ENCODE measurements around the gene DLG3.
A peak's percentile ranks its signal among the peaks of the same experiment; 100 is the strongest.

Gene DLG3

GRCh38 chrX:70437921-70438665 is 6.5 kb upstream of the DLG3 start:
- no peak for DNase-seq

DNA sequence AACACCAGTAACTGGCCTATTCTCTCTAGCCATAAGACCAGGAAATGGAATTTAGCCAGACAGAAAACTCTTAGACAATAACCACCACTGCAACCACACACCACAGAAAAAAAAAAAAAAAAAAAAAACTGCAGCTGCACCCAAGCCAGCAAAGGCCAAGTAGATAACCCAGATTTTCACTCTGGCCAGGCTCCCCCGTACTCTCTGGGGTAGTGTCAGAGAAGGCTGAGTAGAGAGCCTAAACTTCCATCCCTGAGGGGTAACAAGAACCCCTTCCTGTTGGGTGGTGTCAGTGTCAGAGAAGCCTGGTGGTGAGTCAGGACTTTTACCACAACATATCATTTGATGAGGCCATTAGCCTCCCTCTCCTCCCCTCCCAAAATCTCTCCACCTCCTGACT is 5.6 kb upstream of the DLG3 start:
- no peak for DNase-seq

DNA sequence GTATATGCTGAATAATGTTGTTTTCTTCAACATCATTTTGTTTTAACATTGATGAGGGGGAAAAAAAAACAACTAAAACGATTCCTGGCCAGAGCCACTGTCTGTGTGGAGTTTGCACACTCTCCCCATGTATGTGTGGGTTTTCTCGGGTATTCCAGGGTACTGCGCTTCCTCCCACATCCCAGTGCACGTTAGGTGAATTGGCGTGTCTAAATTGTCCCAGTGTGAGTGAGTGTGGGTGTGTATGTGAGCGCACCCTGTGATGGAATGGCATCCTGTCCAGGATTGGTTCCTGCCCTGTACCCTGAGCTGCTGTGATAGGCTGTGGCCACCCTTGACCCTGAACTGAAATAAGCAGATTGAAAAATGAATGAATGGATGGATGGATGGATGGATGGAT is 2.4 kb upstream of the DLG3 start:
- DNase-seq = no peak

- no peak for DNase-seq
These were observed 466 bp downstream of the DLG3 start for GRCh38 chrX:70444946-70445656.

DNA sequence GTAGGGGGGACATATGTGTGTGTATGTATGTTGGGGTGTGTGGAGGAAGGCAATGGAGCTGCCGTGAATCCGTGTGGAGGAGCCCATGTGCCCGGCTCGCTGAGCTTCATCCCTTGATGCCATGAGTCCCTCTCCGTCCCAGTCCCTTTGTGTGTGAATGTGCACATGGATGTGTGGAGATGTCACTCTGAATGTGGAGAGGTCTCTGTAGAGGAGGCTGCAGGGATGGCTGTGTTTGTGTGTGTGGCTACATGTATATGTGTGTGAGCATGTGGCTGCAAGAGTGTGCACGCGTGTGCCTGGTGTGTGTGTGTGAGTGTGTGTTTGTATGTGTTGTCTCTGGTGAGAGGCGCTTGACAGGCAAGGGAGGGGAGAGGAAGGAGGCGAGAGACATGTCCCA is 1.3 kb downstream of the DLG3 start:
- no peak for DNase-seq

DNA sequence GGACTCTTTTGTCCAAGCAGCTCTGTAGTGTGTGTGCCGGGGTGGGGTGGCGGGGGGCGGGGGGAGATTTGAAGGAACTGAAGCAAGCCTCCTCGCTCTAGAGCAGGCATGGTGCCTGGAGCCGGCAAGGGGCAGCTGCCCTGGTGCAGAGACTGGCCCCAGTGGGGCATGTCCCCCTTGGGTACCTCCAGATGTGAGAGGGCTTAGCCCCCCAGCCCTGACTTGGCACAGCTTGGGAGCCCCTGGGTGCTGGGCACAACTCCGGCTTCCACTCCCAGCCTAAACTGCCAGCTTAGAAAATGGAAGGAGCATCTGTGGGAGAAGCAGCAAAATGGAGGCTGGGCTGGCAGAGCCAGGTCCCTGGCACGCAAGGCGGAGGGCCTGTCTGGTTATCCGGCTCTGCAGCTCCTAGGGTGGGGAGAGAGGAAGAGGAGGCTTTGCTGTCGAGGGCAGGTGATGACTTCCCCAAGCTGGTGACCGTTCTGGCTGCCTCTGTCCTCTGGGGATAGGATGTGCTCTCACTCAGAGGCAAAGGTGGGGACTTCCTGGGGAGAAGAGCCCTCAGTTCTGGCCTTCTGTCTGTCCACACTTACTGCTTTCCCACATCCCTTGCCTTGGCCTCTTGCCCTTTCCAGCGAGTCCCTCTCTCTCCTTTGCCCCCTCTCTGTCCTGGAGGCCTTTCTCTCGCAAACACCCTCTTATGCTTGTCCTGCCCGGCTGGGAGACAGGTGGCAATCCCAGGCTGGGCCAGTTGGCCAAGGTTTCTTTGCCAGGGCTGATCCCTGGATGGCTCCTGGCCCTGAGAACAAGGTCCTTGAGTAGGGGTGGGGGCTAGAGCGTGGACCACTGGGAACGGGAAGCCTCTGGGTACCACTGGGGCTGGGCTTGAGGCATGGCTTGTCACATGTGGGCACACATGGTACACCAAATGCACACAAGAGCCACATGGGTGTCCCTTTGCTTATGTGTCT is 2.0 kb downstream of the DLG3 start:
- DNase-seq = no peak

- DNase-seq = no peak
These were observed 4.9 kb downstream of the DLG3 start for GRCh38 chrX:70449457-70449966.

- no peak for DNase-seq
These were observed 7.6 kb downstream of the DLG3 start for GRCh38 chrX:70452143-70452733.

DNA sequence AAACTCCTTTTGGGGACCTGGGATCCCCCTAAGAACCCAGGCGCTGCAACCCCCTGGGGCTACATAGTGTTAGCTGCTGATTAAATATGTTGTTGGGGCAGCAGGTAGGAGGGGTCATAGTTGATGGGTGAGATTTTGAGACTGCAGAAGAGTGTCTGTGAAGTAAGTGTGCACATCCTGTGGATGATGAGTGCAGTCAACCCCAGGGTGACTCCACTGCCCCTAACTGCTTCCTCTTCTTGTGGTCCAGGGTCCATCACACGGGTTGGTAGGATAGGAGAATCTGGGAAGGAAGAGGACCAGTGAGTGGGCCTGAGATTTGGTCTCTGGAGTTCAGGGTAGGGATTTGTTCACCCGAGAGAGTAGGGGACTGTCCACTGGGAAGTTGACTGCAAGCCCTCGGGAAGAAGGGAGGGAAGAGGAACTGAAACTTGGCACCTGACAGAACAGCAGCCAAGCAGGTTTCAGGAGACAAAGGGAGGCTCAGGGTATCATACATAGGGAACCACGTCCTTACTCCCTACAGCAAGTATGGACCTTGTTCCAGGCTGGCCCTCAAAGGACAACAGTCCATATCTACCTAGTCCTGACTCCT is 8.5 kb downstream of the DLG3 start:
- DNase-seq = no peak

- no peak for DNase-seq
These were observed 10.1 kb downstream of the DLG3 start for GRCh38 chrX:70454441-70455365.

DNA sequence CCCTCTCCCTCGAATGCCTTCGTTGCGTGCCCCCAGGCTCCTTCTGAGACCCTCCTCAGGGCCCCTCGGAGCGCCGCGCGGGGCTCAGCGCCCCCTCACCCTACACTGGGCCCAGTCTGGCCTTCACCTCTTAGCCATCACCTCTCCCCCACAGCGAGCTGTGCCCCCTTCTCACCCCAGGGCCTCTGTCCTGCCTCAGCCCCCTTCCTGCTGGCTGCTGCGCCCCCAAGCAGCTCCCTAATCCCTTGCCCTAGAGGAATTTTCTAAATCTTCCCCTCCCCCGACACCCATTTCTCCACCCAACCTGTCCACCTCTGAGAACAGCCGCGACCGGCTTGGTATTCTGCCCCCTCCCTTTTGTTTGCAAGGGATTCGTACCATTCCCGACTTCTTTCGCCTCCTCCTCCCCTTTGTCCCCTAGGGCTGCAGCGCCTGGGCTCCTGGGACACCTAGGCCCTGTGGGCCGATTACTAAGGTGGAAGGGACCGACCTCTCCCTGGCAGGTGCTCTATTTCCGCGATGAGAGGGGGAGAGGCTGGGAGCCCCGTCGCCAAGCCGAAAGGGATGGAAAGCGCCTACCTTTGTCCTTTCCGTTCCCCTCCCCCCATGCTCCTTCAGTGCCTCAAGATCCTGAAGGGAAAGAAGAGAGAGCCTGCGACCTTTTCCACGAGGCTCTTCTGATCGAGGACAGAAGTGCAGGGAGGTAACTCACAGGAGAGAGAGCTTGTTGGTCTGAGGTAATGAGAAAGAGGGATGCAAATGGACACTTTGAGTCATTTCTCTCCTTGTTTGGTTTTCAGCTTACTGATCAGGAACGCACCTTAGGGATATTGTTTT is 10.9 kb downstream of the DLG3 start:
- DNase-seq = no peak

GRCh38 chrX:70456256-70456655 is 11.6 kb downstream of the DLG3 start:
- DNase-seq = no peak

- DNase-seq = no peak
These were observed 16.4 kb downstream of the DLG3 start for GRCh38 chrX:70461026-70461425.

DNA sequence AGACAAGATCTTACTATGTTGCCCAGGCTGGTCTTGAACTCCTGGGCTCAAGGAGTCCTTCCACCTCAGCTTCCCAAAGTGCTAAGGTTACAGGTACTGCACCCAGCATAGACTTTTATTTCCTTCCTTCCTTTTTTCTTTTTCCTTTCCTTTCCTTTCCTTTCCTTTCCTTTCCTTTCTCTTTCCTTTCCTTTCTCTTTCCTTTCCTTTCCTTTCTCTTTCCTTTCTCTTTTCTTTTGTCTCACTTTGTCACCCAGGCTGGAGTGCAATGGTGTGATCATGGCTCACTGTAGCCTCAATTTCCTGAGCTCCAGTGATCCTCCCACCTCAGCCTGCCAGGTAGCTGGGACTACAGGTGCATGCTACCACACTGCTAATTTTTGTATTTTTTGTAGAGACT is 19.4 kb downstream of the DLG3 start:
- no peak for DNase-seq

DNA sequence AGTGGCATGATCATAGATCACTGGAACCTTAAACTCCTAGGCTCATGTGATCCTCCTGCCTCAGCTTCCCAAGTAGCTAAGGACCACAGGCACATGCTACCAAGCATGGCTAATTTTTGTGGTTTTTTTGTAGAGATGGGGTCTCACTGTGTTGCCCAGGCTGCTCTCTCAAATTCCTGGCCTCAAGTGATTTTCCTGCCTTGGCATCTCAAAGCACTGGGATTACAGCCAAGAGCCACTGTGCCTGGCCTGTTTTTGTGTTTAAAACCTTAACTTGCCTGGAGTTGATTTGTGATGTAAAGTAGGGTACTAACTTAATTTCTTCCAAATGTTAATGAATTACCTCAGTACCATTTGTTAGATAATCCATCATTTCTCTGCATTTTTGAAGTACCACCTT is 22.3 kb downstream of the DLG3 start:
- no peak for DNase-seq

- no peak for DNase-seq
These were observed 24.1 kb downstream of the DLG3 start for GRCh38 chrX:70468709-70469108.

DNA sequence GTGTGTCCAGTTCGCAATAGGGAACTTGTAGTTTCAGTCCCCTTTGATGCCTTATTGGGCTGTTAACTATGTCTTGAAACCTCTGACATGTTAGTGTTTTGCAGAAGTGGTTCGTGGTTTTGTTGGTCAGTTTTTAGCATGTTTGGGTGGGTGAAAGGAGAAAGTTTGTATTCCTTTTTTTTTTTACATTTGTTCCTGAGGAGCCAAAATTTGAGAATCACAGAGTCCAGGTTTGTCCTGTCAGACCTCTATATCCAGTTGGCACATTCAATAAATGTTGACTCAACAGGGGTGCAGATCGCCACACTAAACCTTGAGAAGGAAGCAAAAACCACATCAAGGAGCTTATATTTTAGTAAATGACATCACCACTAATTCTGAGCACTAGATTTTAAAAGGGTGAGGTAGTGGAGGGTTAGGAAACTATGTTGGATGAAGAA is 26.2 kb downstream of the DLG3 start:
- no peak for DNase-seq

DNA sequence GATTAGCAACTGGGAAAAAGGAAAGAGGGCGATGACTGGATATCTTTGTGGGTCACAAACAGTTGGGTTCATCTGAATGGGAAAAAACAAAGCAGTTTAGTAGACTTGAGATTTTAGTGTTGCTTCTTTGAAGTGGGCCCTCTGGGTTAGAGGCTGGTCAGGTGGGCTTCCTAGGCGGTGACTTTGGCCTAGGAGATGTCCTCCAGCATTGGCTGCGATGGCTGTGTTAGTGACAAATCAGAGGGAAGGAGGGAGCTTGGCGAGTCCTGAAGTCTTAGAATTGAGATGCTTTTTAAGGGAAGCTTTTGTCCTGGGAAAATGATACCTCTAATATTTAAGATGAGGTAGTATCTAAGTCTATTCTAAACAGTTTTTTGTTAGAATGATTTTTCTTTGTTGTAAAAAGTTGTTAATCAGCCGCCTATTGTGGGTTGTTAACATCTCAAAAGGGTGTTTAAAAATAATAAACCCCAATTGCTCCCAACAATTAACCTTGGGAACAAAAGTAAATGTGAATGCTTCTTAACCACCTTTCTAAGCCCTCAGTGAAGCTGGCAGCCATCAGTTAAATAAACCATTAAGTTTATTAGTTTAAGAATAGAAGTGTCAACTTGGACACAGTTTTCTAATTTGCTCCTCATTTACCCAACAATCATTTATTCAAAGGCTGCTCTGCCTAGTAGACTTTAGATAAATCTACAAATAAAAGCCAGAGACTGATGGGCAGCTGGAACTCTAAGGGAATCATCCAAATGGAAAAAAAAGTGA is 31.7 kb downstream of the DLG3 start:
- DNase-seq = no peak

DNA sequence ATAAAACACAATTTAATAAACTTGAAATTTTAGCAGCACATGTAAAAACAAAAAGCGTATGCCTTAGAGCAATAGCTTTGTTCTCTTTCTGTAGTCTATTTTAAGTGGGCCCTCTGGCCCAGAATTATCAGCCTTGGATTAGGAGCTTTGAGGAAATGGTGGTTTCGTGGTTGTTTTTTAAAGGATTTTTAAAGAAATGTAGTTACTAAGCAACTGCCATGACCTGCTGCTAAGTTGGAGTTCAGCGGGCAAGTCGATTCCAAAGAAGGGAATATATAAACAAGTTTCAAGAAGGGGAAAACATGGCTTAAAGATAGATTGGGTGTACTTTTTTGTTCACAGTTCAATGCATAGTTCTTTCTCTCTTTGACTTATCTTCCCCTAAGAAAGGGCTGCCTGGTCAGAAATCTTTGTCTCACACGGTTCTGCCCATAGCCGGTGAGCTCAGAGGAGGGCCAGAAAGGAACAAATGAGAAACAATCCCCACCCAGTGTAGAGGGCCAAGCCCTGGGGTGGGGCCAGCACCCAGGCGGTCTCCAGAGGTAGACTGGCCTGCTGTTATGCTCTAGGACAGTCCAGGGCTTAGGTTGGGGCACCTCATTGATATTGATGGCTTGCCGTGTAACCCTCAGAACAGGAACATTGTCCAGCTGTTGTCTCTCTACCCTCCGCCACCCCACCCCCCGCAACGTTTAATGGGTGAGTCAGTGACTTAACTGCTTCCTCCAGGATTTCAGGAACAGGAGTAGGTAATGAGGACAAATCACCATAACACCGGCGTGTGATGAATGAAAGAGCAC is 32.5 kb downstream of the DLG3 start:
- peak; percentile 4 for DNase-seq
